KMS-11 (cell line): Measurements from ENCODE around the gene HOXD10.

ENCODE experiments used
- H2AFZ ChIP-seq: fragments of 200-600 bp; sonication (generic); 2 replicates; pipeline ENCODE4 v1.6.1; 2016; ENCODE audit warnings: antibody characterized with exemption, mixed run types, low read depth
- H3K27ac ChIP-seq: fragments of 200-600 bp; sonication (generic); 2 replicates; pipeline ENCODE4 v1.6.1; 2016; ENCODE audit warnings: mild to moderate bottlenecking, mixed run types
- H3K27me3 ChIP-seq: fragments of 200-600 bp; sonication (generic); 2 replicates; pipeline ENCODE4 v1.6.1; 2017; ENCODE audit warnings: mild to moderate bottlenecking, low read depth, mixed run types, moderate library complexity; ENCODE audit not compliant: insufficient read depth
- H3K36me3 ChIP-seq: fragments of 200-600 bp; sonication (generic); 2 replicates; pipeline ENCODE4 v1.6.1; 2017; ENCODE audit warnings: mild to moderate bottlenecking, mixed run types; ENCODE audit not compliant: insufficient read depth
- H3K4me1 ChIP-seq: fragments of 200-600 bp; sonication (generic); 2 replicates; pipeline ENCODE4 v1.6.1; 2016; ENCODE audit warnings: mild to moderate bottlenecking, low read depth, mixed run types; ENCODE audit not compliant: poor library complexity, severe bottlenecking
- H3K4me2 ChIP-seq: fragments of 200-600 bp; sonication (generic); 2 replicates; pipeline ENCODE4 v1.7.0; 2016; ENCODE audit warnings: mild to moderate bottlenecking, mixed run types
- H3K4me3 ChIP-seq: fragments of 200-600 bp; sonication (generic); IDR thresholded peaks from 2 replicates; pipeline ENCODE4 v1.6.1; 2017; ENCODE audit warnings: low read depth, low read length, mixed read lengths; ENCODE audit not compliant: insufficient read depth
- H3K79me2 ChIP-seq: fragments of 200-600 bp; sonication (generic); 2 replicates; pipeline ENCODE4 v1.6.1; 2016; ENCODE audit warnings: low read depth, mixed run types; ENCODE audit not compliant: insufficient read depth
- H3K9ac ChIP-seq: fragments of 200-600 bp; sonication (generic); 2 replicates; pipeline ENCODE4 v1.6.1; 2016; ENCODE audit warnings: mild to moderate bottlenecking, mixed run types
- H4K20me1 ChIP-seq: fragments of 200-600 bp; sonication (generic); 2 replicates; pipeline ENCODE4 v1.6.1; 2016; ENCODE audit warnings: mild to moderate bottlenecking, mixed run types; ENCODE audit not compliant: insufficient read depth
- TF ChIP-seq, protein P1 (sequence below): fragments of 200-600 bp; sonication (generic); conservative IDR thresholded peaks from 2 replicates; pipeline ENCODE4 v1.6.1; 2017; ENCODE audit warnings: low read depth, mild to moderate bottlenecking, antibody characterized with exemption, low read length, moderate library complexity, mixed read lengths

HOXD10 gene

DNA sequence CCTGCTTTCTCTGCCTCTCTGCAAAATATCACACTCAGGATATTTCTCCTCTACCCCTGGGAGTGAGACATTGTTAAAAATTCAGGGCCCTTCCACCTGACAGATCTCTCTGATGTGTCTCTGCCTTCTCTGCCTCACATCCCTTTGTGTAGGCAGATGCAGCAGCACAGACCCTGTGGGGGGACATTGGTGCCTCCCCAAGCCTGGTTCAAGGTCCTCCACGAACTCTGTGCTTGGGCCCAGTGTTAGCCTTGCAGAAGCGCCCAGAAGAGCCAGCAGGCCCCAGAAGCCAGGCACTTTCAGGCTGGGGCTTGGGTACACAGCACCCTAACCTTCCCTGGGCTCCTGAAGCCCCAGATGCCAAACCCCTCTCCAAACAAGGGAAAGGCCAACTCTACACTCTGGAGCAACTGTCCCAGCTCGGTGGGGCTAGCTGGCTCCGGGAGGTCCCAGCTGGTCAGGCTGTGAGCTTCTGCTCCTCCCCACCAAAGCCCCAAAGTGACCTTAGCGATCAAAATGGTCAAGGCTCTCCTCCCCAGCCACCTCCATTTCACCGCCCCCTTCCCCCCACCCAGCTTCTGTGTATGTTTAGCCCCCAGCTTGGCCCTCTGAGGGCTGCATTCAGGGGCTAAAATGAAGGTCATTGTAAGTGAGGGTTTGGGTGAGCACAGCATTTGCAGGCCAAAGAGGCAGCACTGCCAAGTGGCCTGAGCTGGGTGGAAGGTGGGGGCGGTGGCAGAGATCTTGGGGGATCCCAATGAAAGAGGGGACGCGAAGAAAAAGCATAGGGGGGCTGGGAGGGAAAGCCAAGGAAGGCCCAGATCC lies 8.6 kb downstream of the HOXD10 start:
- Histone ChIP-seq H4K20me1 (no peaks in the 10 kb centered on the region), H3K4me3 (no peak overlapping the region), H3K79me2 (no peaks in the 10 kb centered on the region), H3K4me2 (no peak overlapping the region), H3K36me3 (no peaks in the 10 kb centered on the region), H3K9ac (no peak overlapping the region), H3K27ac (no peak overlapping the region), H3K4me1 (no peaks in the 10 kb centered on the region), H3K27me3 (no peaks in the 10 kb centered on the region), H2AFZ (no peak overlapping the region)
- TF ChIP-seq, protein P1, sequence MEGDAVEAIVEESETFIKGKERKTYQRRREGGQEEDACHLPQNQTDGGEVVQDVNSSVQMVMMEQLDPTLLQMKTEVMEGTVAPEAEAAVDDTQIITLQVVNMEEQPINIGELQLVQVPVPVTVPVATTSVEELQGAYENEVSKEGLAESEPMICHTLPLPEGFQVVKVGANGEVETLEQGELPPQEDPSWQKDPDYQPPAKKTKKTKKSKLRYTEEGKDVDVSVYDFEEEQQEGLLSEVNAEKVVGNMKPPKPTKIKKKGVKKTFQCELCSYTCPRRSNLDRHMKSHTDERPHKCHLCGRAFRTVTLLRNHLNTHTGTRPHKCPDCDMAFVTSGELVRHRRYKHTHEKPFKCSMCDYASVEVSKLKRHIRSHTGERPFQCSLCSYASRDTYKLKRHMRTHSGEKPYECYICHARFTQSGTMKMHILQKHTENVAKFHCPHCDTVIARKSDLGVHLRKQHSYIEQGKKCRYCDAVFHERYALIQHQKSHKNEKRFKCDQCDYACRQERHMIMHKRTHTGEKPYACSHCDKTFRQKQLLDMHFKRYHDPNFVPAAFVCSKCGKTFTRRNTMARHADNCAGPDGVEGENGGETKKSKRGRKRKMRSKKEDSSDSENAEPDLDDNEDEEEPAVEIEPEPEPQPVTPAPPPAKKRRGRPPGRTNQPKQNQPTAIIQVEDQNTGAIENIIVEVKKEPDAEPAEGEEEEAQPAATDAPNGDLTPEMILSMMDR = no peak

- Histone ChIP-seq H4K20me1 (no peaks in the 10 kb centered on the region), H3K4me2 (no peak overlapping the region), H3K27ac (no peak overlapping the region), H3K9ac (no peak overlapping the region), H3K79me2 (no peaks in the 10 kb centered on the region), H3K4me1 (no peaks in the 10 kb centered on the region), H3K36me3 (no peaks in the 10 kb centered on the region), H3K27me3 (no peaks in the 10 kb centered on the region), H3K4me3 (no peak overlapping the region), H2AFZ (no peak overlapping the region)
- TF ChIP-seq, protein P1 = no peak
Observed at GRCh38 chr2:176125772-176126054, 9.1 kb downstream of the HOXD10 start.

GRCh38 chr2:176126929-176127773 lies 10.6 kb downstream of the HOXD10 start:
- TF ChIP-seq, protein P1 = peak; percentile 96
- no peaks in the 10 kb centered on the region for H3K27me3 ChIP-seq
- H3K4me2 ChIP-seq = peak overlapping the region; percentile 33
- no peak overlapping the region for H3K27ac ChIP-seq
- no peaks in the 10 kb centered on the region for H3K36me3 ChIP-seq
- H3K9ac ChIP-seq = no peak overlapping the region
- no peaks in the 10 kb centered on the region for H4K20me1 ChIP-seq
- H3K4me1 ChIP-seq = no peaks in the 10 kb centered on the region
- no peak overlapping the region; the same call in 1 of the 2 replicates for H2AFZ ChIP-seq
- H3K4me3 ChIP-seq = no peak overlapping the region
- H3K79me2 ChIP-seq = no peaks in the 10 kb centered on the region

GRCh38 chr2:176127774-176128072 lies 11.1 kb downstream of the HOXD10 start:
- no peak overlapping the region for H3K27ac ChIP-seq
- H3K4me3 ChIP-seq = no peak overlapping the region

More at GRCh38 chr2:176127774-176128072, 11.1 kb downstream of the HOXD10 start:
- H3K4me1 ChIP-seq = no peaks in the 10 kb centered on the region
- no peaks in the 10 kb centered on the region for H3K79me2 ChIP-seq
- no peaks in the 10 kb centered on the region for H4K20me1 ChIP-seq
- H3K4me2 ChIP-seq = no peak overlapping the region
- H3K36me3 ChIP-seq = no peaks in the 10 kb centered on the region
- no peak overlapping the region for H3K9ac ChIP-seq
- H3K27me3 ChIP-seq = no peaks in the 10 kb centered on the region
- TF ChIP-seq, protein P1 = no peak
- H2AFZ ChIP-seq = no peak overlapping the region
